H1 (cell line): Measurements from ENCODE around the gene GNG7. TPM values are rescaled to one million over a fixed set of nuclear protein-coding genes. Genes with fewer than 3 reads are reported as not detected.

ENCODE experiments used
- CTCF ChIA-PET: fragments of 300-600 bp; sonication (Branson Sonifier 250); formaldehyde crosslinking; loops from one replicate; lab custom pipeline; 2021; ENCODE audit not compliant: partially characterized antibody; lab: Charles Lee
- POLR2A ChIA-PET: fragments of 300-600 bp; sonication (Branson Sonifier 250); formaldehyde crosslinking; loops from one replicate; lab custom pipeline; 2021; ENCODE audit warnings: inconsistent platforms; ENCODE audit not compliant: partially characterized antibody; lab: Charles Lee
- DNase-seq, 2 experiments: peaks; one replicate each; pipeline versions ENCODE4 v3.0.0 to v3.0.0-alpha.2; 2010 to 2022; ENCODE audit warnings: low spot score in 2 of 2, low read depth in 1 of 2, mixed read lengths in 1 of 2
- FAIRE-seq: peaks from 2 replicates; lab custom pipeline; 2011; peaks lifted over from hg19 to GRCh38; lab: Jason Lieb, UNC
- H2AFZ ChIP-seq: 2 replicates; pipeline ENCODE4 v1.8.1; 2012; ENCODE audit warnings: low read length, inconsistent platforms
- H2AK5ac ChIP-seq: 2 replicates; pipeline ENCODE4 v1.6.1; 2013; ENCODE audit warnings: low read depth, low read length
- H2BK120ac ChIP-seq: replicated peaks from 2 replicates; pipeline ENCODE3; 2013; ENCODE audit warnings: low read depth, low read length, inconsistent platforms
- H2BK12ac ChIP-seq: 2 replicates; pipeline ENCODE4 v1.6.1; 2013; ENCODE audit warnings: low read depth, low read length
- H2BK15ac ChIP-seq: 2 replicates; pipeline ENCODE4 v1.6.1; 2013; ENCODE audit warnings: low read length
- H2BK20ac ChIP-seq: 2 replicates; pipeline ENCODE4 v1.6.1; 2013; ENCODE audit warnings: low read length
- H2BK5ac ChIP-seq: 2 replicates; pipeline ENCODE4 v1.6.1; 2013; ENCODE audit warnings: low read depth, low read length
- H3K14ac ChIP-seq: 2 replicates; pipeline ENCODE4 v1.6.1; 2013; ENCODE audit warnings: inconsistent platforms; ENCODE audit not compliant: insufficient read length
- H3K18ac ChIP-seq: 2 replicates; pipeline ENCODE4 v1.6.1; 2013; ENCODE audit warnings: low read length; ENCODE audit errors: extremely low read depth
- H3K23ac ChIP-seq: 2 replicates; pipeline ENCODE4 v1.6.1; 2013; ENCODE audit warnings: inconsistent platforms; ENCODE audit not compliant: insufficient read length
- H3K23me2 ChIP-seq: 2 replicates; pipeline ENCODE4 v1.6.1; 2013; ENCODE audit warnings: low read depth, low read length
- H3K27ac ChIP-seq: 2 replicates; pipeline ENCODE4 v1.6.1; 2011; ENCODE audit warnings: low read depth, low read length, inconsistent platforms
- H3K27me3 ChIP-seq, 4 experiments: replicated peaks in 1 of 4; 1 replicate in 1 of 4; 2 replicates in 3 of 4; pipeline versions ENCODE4 v1.6.1 to v1.8.1; 2011 to 2013; ENCODE audit warnings: low read length in 3 of 4, mild to moderate bottlenecking in 3 of 4, inconsistent platforms in 2 of 4, mixed read lengths in 2 of 4, moderate library complexity in 1 of 4; ENCODE audit not compliant: control insufficient read depth in 3 of 4, insufficient read depth in 3 of 4; ENCODE audit errors: extremely low read depth in 1 of 4
- H3K36me3 ChIP-seq, 4 experiments: 2 replicates each; pipeline versions ENCODE4 v1.6.1 to v1.8.1; 2011 to 2013; ENCODE audit warnings: mild to moderate bottlenecking in 4 of 4, low read length in 3 of 4, moderate library complexity in 2 of 4, control low read depth in 1 of 4, inconsistent platforms in 1 of 4; ENCODE audit not compliant: insufficient read depth in 4 of 4, control insufficient read depth in 2 of 4
- H3K4ac ChIP-seq: replicated peaks from 2 replicates; pipeline ENCODE3; 2013; ENCODE audit warnings: low read length, low read depth, mixed read lengths, inconsistent platforms; ENCODE audit not compliant: insufficient read length
- H3K4me1 ChIP-seq, 4 experiments: replicated peaks in 1 of 4; 1 replicate in 1 of 4; 2 replicates in 3 of 4; pipeline versions ENCODE4 v1.6.1 to v1.8.1; 2011 to 2013; ENCODE audit warnings: low read length in 3 of 4, inconsistent platforms in 2 of 4, mixed read lengths in 1 of 4; ENCODE audit not compliant: insufficient read depth in 4 of 4, control insufficient read depth in 3 of 4
- H3K4me2 ChIP-seq, 2 experiments: 2 replicates each; pipeline versions ENCODE4 v1.6.1 to v1.8.1; 2011 to 2013; ENCODE audit warnings: low read depth in 2 of 2, low read length in 2 of 2, control low read depth in 1 of 2, inconsistent platforms in 1 of 2, mild to moderate bottlenecking in 1 of 2; ENCODE audit not compliant: insufficient read depth in 1 of 2
- H3K4me3 ChIP-seq, 4 experiments: fragments of 200-600, 300-600 bp in 1 of 4; sonication (generic), shearing (Covaris generic), sonication (Bioruptor Twin) in 1 of 4; 2 replicates each; pipeline versions ENCODE4 v1.5.1 to v1.8.1; 2011 to 2016; ENCODE audit warnings: low read length in 4 of 4, low read depth in 3 of 4, control low read depth in 2 of 4, inconsistent platforms in 2 of 4, mild to moderate bottlenecking in 2 of 4, mixed read lengths in 1 of 4, moderate library complexity in 1 of 4; ENCODE audit not compliant: insufficient read depth in 2 of 4; ENCODE audit errors: extremely low read depth in 1 of 4
- H3K56ac ChIP-seq: replicated peaks from 2 replicates; pipeline ENCODE3; 2013; ENCODE audit warnings: low read depth, mild to moderate bottlenecking, mixed read lengths, low read length, inconsistent platforms; ENCODE audit not compliant: insufficient read length
- H3K79me1 ChIP-seq: 2 replicates; pipeline ENCODE4 v1.6.1; 2013; ENCODE audit warnings: low read depth, low read length, control low read depth
- H3K79me2 ChIP-seq, 2 experiments: 2 replicates each; pipeline versions ENCODE4 v1.6.1 to v1.8.1; 2012 to 2013; ENCODE audit warnings: low read length in 2 of 2, mild to moderate bottlenecking in 2 of 2, inconsistent platforms in 1 of 2; ENCODE audit not compliant: insufficient read depth in 2 of 2, control insufficient read depth in 1 of 2
- H3K9ac ChIP-seq, 4 experiments: replicated peaks in 1 of 4; 1 replicate in 1 of 4; 2 replicates in 3 of 4; pipeline versions ENCODE4 v1.6.1 to v1.8.1; 2011 to 2013; ENCODE audit warnings: low read depth in 3 of 4, low read length in 3 of 4, control low read depth in 2 of 4, mild to moderate bottlenecking in 2 of 4, moderate library complexity in 2 of 4, inconsistent platforms in 1 of 4; ENCODE audit errors: extremely low read depth in 1 of 4
- H3K9me3 ChIP-seq, 2 experiments: 2 replicates each; pipeline versions ENCODE4 v1.6.1 to v1.8.1; 2012 to 2013; ENCODE audit warnings: mild to moderate bottlenecking in 2 of 2, moderate library complexity in 2 of 2, control low read depth in 1 of 2, inconsistent platforms in 1 of 2, low read depth in 1 of 2, low read length in 1 of 2, mixed read lengths in 1 of 2; ENCODE audit not compliant: insufficient read depth in 2 of 2
- H4K20me1 ChIP-seq, 2 experiments: replicated peaks in 1 of 2; 2 replicates each; pipeline versions ENCODE3 to v1.8.1; 2011 to 2013; ENCODE audit warnings: inconsistent platforms in 2 of 2, low read length in 2 of 2, mild to moderate bottlenecking in 1 of 2; ENCODE audit not compliant: insufficient read depth in 2 of 2, control insufficient read depth in 1 of 2
- H4K5ac ChIP-seq: 2 replicates; pipeline ENCODE4 v1.6.1; 2013; ENCODE audit warnings: low read length, low read depth, mixed read lengths, inconsistent platforms; ENCODE audit not compliant: insufficient read length
- H4K8ac ChIP-seq: 2 replicates; pipeline ENCODE4 v1.8.0; 2013; ENCODE audit warnings: mild to moderate bottlenecking, moderate library complexity, low read length, inconsistent platforms; ENCODE audit not compliant: insufficient read depth; ENCODE audit errors: extremely low read depth
- H4K91ac ChIP-seq: replicated peaks from 2 replicates; pipeline ENCODE3; 2013; ENCODE audit warnings: low read length, mixed read lengths, inconsistent platforms; ENCODE audit not compliant: insufficient read length
- CBX5 ChIP-seq: fragments of 300-800, 300-1000 bp; sonication (generic); IDR thresholded peaks from 2 replicates; pipeline ENCODE4 v1.7.1; 2016; ENCODE audit warnings: antibody characterized with exemption, low read length, low read depth
- CEBPB ChIP-seq: IDR thresholded peaks from 2 replicates; pipeline ENCODE4 v1.6.1; 2012; ENCODE audit warnings: low read depth, low read length
- CHD2 ChIP-seq: IDR thresholded peaks from 2 replicates; pipeline ENCODE4 v1.6.1; 2012; ENCODE audit warnings: low read length, improper control_type of control experiment
- CTBP2 ChIP-seq: IDR thresholded peaks from 2 replicates; pipeline ENCODE4 v1.7.0; 2011; ENCODE audit warnings: borderline replicate concordance, mild to moderate bottlenecking, moderate library complexity, mixed read lengths, low read length; ENCODE audit not compliant: insufficient read depth, insufficient read length
- FOSL1 ChIP-seq: IDR thresholded peaks from 2 replicates; pipeline ENCODE4 v1.6.1; 2011; ENCODE audit warnings: mild to moderate bottlenecking, low read depth, low read length, moderate library complexity; ENCODE audit not compliant: insufficient read depth
- JUN ChIP-seq: IDR thresholded peaks from 2 replicates; pipeline ENCODE4 v1.6.1; 2011; ENCODE audit warnings: low read depth, mild to moderate bottlenecking, improper control_type of control experiment, low read length
- POLR2A ChIP-seq, 2 experiments: IDR thresholded peaks; 1 replicate in 1 of 2; 2 replicates in 1 of 2; pipeline ENCODE4 v1.6.1; 2011; ENCODE audit warnings: low read depth in 2 of 2, low read length in 2 of 2, mild to moderate bottlenecking in 2 of 2; ENCODE audit errors: control extremely low read depth in 1 of 2
- POLR2AphosphoS5 ChIP-seq: IDR thresholded peaks from 2 replicates; pipeline ENCODE4 v1.6.1; 2011; ENCODE audit warnings: low read depth, low read length
- POU5F1 ChIP-seq: IDR thresholded peaks from 2 replicates; pipeline ENCODE4 v1.6.1; 2011; ENCODE audit warnings: low read depth, mild to moderate bottlenecking, low read length, moderate library complexity
- SIN3A ChIP-seq, 2 experiments: IDR thresholded peaks in 1 of 2; conservative IDR thresholded peaks in 1 of 2; 2 replicates each; pipeline ENCODE4 v1.6.1; 2011 to 2012; ENCODE audit warnings: low read length in 2 of 2, improper control_type of control experiment in 1 of 2, low read depth in 1 of 2, mild to moderate bottlenecking in 1 of 2
- SIRT6 ChIP-seq: IDR thresholded peaks from one replicate; pipeline ENCODE4 v1.7.1; 2012; ENCODE audit warnings: low read length, inconsistent platforms
- WGBS, 2 experiments: shearing (Covaris generic) in 1 of 2; methylation state at CpG; one replicate each; pipeline versions ENCODE4 v1.1.6 to v1.1.7; 2013 to 2015; ENCODE audit warnings: low lambda C conversion rate in 2 of 2, mixed read lengths in 2 of 2, inconsistent platforms in 1 of 2, low coverage in 1 of 2, missing lambda C conversion rate in 1 of 2; ENCODE audit not compliant: insufficient replicate concordance in 2 of 2, insufficient coverage in 1 of 2, insufficient read length in 1 of 2; ENCODE audit errors: extremely low coverage in 1 of 2, missing lambda C conversion rate in 1 of 2; 5-methylcytosine and 5-hydroxymethylcytosine counted together
- polyA plus RNA-seq, 7 experiments: library from polyadenylated mRNA; depleted of rRNA in 3 of 7; stranded (reverse) in 5 of 7; unstranded in 2 of 7; fragments of >200 nt in 5 of 7; fragments of 200-250 nt in 2 of 7; gene quantifications; 1 replicate in 5 of 7; 2 replicates in 1 of 7; 4 replicates in 1 of 7; pipeline versions ENCODE4 v1.2.1 to v1.2.3, GENCODE V29; 2011 to 2013; ENCODE audit warnings: missing spikeins in 2 of 7, mixed read lengths in 2 of 7
- total RNA-seq: library from RNA; stranded (reverse); fragmentation: NEBNext Ultra II Directional; extraction: Animal tissue kit (Norgen Biotek cat#: 25700); gene quantifications from 2 replicates; pipeline ENCODE4 v1.2.1, GENCODE V29; 2021
- TF ChIP-seq, protein P1 (sequence below): IDR thresholded peaks from 2 replicates; pipeline ENCODE4 v1.6.1; 2012; ENCODE audit warnings: low read length, inconsistent platforms

GNG7 gene
- total and polyA plus RNA-seq, 2 of the 8 experiments (the other 6 are each of a cell fraction or from before 2014, with no cell fraction given): 2.8 to 7.8 TPM

DNA sequence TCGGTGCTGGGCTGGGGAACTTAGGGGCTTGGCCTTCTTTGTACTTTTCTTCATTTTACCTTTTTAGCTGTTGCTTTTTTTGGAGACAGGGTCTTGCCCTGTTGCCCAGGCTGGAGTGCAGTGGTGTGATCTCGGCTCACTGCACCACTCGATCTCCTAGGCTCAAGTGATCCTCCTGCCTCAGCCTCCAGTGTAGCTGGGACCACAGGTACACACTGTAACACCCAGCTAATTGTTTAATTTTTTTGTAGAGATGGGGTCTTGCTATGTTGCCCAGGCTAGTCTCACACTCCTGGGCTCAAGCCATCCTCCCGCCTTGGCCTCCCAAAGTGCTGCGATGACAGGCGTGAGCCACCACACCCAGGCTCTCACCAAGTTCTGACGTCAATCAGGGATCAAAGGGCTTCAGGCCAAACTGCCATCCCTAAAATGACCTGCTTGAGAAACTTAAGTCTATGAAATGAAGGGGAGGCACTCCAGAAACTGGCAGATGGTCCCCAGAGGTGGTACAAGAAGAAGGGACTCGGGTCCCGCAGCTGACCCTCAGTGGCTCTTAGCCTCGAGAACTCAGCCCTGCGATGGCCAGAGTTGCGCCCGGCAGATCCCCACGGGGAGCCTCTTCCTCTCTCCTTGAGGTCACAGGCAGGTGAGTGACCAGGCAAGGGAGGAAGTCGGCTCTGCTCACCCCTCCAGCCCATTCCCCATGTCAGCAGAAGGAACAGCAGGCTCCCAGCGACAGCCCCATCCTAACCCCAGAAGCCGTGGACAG is 61.7 kb downstream of the GNG7 start:
- H3K14ac ChIP-seq: no peak overlapping the region
- H3K36me3 ChIP-seq: no peaks in the 10 kb centered on the region
- H3K4me1 ChIP-seq: peaks cover 0 to 4% (median 2%) of the 10 kb centered on the region in 4 experiments; a peak in 3 of 7 replicates
- H3K4me2 ChIP-seq: no peak overlapping the region
- 85% methylated on average over 17 of the region's 17 CpGs; no CpG with 5 or more reads in 1 of the 2 experiments for WGBS, 2 experiments
- H2BK5ac ChIP-seq: no peak overlapping the region
- CTCF ChIA-PET: no interaction called here
- FAIRE-seq (no peak), DNase-seq (no peak)
- H2BK15ac ChIP-seq: no peak overlapping the region
- H2BK120ac ChIP-seq: no peak overlapping the region
- H3K27me3 ChIP-seq: no peaks in the 10 kb centered on the region; a peak in 1 of 7 replicates
- no peak overlapping the region for H3K56ac ChIP-seq
- no peak overlapping the region for H4K8ac ChIP-seq
- no peak overlapping the region for H2BK12ac ChIP-seq
- no peak overlapping the region for H3K18ac ChIP-seq
- H3K79me1 ChIP-seq: no peaks in the 10 kb centered on the region; the same call in 1 of the 2 replicates
- no peaks in the 10 kb centered on the region for H3K79me2 ChIP-seq
- H2AFZ ChIP-seq: no peak overlapping the region
- H3K9ac ChIP-seq: no peak overlapping the region
- H3K23ac ChIP-seq: no peak overlapping the region
- H2BK20ac ChIP-seq: no peak overlapping the region
- H4K5ac ChIP-seq: no peak overlapping the region
- H4K20me1 ChIP-seq: no peaks in the 10 kb centered on the region
- POLR2A ChIA-PET: no interaction called here
- no peak overlapping the region for H4K91ac ChIP-seq
- H3K27ac ChIP-seq: no peak overlapping the region
- no peak overlapping the region for H3K4me3 ChIP-seq
- no peaks in the 10 kb centered on the region for H3K9me3 ChIP-seq
- H3K23me2 ChIP-seq: no peaks in the 10 kb centered on the region
- H2AK5ac ChIP-seq: no peak overlapping the region
- H3K4ac ChIP-seq: no peak overlapping the region
- TF ChIP-seq CHD2 (no peak), POLR2A (IDR thresholded peaks at IDR 0.05; ENCODE audit: control extremely low read depth in 1 of 2, low read depth in 2 of 2, low read length in 2 of 2) (no peak), POLR2AphosphoS5 (no peak), SIN3A (conservative IDR thresholded peaks at IDR 0.05 in 1 of 2, IDR thresholded peaks at IDR 0.05 in 1 of 2; ENCODE audit: low read depth in 1 of 2, low read length in 2 of 2) (no peak), CEBPB (no peak), FOSL1 (no peak), POU5F1 (no peak), SIRT6 (no peak), JUN (no peak), CBX5 (no peak), CTBP2 (no peak)
- TF ChIP-seq, protein P1, sequence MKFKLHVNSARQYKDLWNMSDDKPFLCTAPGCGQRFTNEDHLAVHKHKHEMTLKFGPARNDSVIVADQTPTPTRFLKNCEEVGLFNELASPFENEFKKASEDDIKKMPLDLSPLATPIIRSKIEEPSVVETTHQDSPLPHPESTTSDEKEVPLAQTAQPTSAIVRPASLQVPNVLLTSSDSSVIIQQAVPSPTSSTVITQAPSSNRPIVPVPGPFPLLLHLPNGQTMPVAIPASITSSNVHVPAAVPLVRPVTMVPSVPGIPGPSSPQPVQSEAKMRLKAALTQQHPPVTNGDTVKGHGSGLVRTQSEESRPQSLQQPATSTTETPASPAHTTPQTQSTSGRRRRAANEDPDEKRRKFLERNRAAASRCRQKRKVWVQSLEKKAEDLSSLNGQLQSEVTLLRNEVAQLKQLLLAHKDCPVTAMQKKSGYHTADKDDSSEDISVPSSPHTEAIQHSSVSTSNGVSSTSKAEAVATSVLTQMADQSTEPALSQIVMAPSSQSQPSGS: no peak
